ENCODE results near the gene COL4A2. TPM values are rescaled to one million over a fixed set of nuclear protein-coding genes. Genes with fewer than 3 reads are reported as not detected.

Gene COL4A2
- polyA plus RNA-seq (2013, experiment 1 of 2) = 117 TPM
- 118 TPM for polyA plus RNA-seq (2013, experiment 2 of 2)

GRCh38 chr13:110306960-110307766 is at the start of gene COL4A2, which contains the start of gene COL4A1:
Gene COL4A2 (plus strand): TSS chr13:110307284. CDS start chr13:110307904, 620 bp downstream.
Gene COL4A1 (minus strand): TSS chr13:110307157. CDS start chr13:110307027, 130 bp downstream.
- Histone ChIP-seq H3K18ac (ENCODE audit: low read length) (peak within 1 kb of the TSS; percentile 98), H2BK120ac (ENCODE audit: low read depth, low read length) (peak within 1 kb of the TSS; percentile 67), H3K14ac (ENCODE audit: low read length) (peak within 1 kb of the TSS; percentile 82), H3K9ac (ENCODE audit: low read depth, low read length, poor library complexity) (peak within 1 kb of the TSS; percentile 98), H3K36me3 (replicated peaks in 1 of 2; ENCODE audit: control insufficient read depth in 2 of 2, insufficient read depth in 2 of 2, low read length in 2 of 2) (peaks cover 8 to 44% of the 10 kb centered on the region in 2 donors), H3K4ac (ENCODE audit: low read length) (peak within 1 kb of the TSS; percentile 96), H3K4me2 (ENCODE audit: insufficient read depth, low read length, poor library complexity, severe bottlenecking) (peak within 1 kb of the TSS; percentile 94), H3K9me3 (replicated peaks in 1 of 2; ENCODE audit: control insufficient read depth in 2 of 2, insufficient read depth in 1 of 2, low read depth in 1 of 2, low read length in 2 of 2) (peaks cover 0 to 6% of the 10 kb centered on the region in 2 donors), H3K27me3 (ENCODE audit: control insufficient read depth in 3 of 3, insufficient read depth in 3 of 3, low read depth in 1 of 3, low read length in 3 of 3) (no peaks in the 10 kb centered on the region), H2AK5ac (ENCODE audit: low read depth, low read length) (peak within 1 kb of the TSS; percentile 81), H2BK15ac (ENCODE audit: low read length) (peak within 1 kb of the TSS; percentile 79), H3K4me3 (ENCODE audit: low read length in 2 of 2) (peak within 1 kb of the TSS; percentile 86 to 89), H2BK5ac (ENCODE audit: low read length) (peak within 1 kb of the TSS; percentile 98), H4K91ac (ENCODE audit: low read depth, low read length, poor library complexity) (peak within 1 kb of the TSS; percentile 61), H4K8ac (ENCODE audit: low read depth, low read length) (no peak within 1 kb of the TSS), H2AFZ (ENCODE audit: low read length) (peak within 1 kb of the TSS; percentile 95), H3K79me1 (ENCODE audit: low read depth, low read length) (peaks cover 18% of the 10 kb centered on the region), H2BK12ac (ENCODE audit: low read length) (peak within 1 kb of the TSS; percentile 73), H3K27ac (replicated peaks; ENCODE audit: low read length) (peak within 1 kb of the TSS; percentile 62), H3K4me1 (ENCODE audit: control insufficient read depth in 2 of 2, insufficient read depth in 1 of 2, low read depth in 1 of 2, low read length in 2 of 2) (peaks cover 15% of the 10 kb centered on the region in 2 donors), H3K23ac (ENCODE audit: low read depth, low read length, poor library complexity) (peak within 1 kb of the TSS; percentile 96)
- no CpG with 5 or more reads among the region's 96 CpGs for WGBS, 2 donors (ENCODE audit: extremely low coverage in 2 of 2, insufficient read length in 2 of 2, insufficient replicate concordance in 1 of 2)
- DNase-seq (ENCODE audit: low spot score) = peak; percentile 77

- H2BK12ac ChIP-seq (ENCODE audit: low read length) = no peak overlapping the region
- H3K14ac ChIP-seq (ENCODE audit: low read length) = no peak overlapping the region
- no peak overlapping the region for H2BK120ac ChIP-seq (ENCODE audit: low read depth, low read length)
- H2BK5ac ChIP-seq (ENCODE audit: low read length) = no peak overlapping the region
- H4K8ac ChIP-seq (ENCODE audit: low read depth, low read length) = no peak overlapping the region
- H3K4ac ChIP-seq (ENCODE audit: low read length) = no peak overlapping the region
- no peak overlapping the region for H2BK15ac ChIP-seq (ENCODE audit: low read length)
- no peak overlapping the region for H2AK5ac ChIP-seq (ENCODE audit: low read depth, low read length)
- H3K9ac ChIP-seq (ENCODE audit: low read depth, low read length, poor library complexity) = no peak overlapping the region
- no CpG with 5 or more reads among the region's 3 CpGs for WGBS, 2 donors (ENCODE audit: extremely low coverage in 2 of 2, insufficient read length in 2 of 2, insufficient replicate concordance in 1 of 2)
- H3K18ac ChIP-seq (ENCODE audit: low read length) = no peak overlapping the region
- peaks cover 0 to 1% of the 10 kb centered on the region in 2 donors for H3K36me3 ChIP-seq (replicated peaks in 1 of 2; ENCODE audit: control insufficient read depth in 2 of 2, insufficient read depth in 2 of 2, low read length in 2 of 2)
- peaks cover 4 to 10% of the 10 kb centered on the region in 2 donors for H3K4me1 ChIP-seq (ENCODE audit: control insufficient read depth in 2 of 2, insufficient read depth in 1 of 2, low read depth in 1 of 2, low read length in 2 of 2)
- H3K23ac ChIP-seq (ENCODE audit: low read depth, low read length, poor library complexity) = no peak overlapping the region
- peaks cover 0 to 2% of the 10 kb centered on the region in 2 donors for H3K9me3 ChIP-seq (replicated peaks in 1 of 2; ENCODE audit: control insufficient read depth in 2 of 2, insufficient read depth in 1 of 2, low read depth in 1 of 2, low read length in 2 of 2)
- no peak overlapping the region for H2AFZ ChIP-seq (ENCODE audit: low read length)
- H3K27me3 ChIP-seq (ENCODE audit: control insufficient read depth in 3 of 3, insufficient read depth in 3 of 3, low read depth in 1 of 3, low read length in 3 of 3) = no peaks in the 10 kb centered on the region
- H3K4me3 ChIP-seq (ENCODE audit: low read length in 2 of 2) = no peak overlapping the region
- no peak overlapping the region for H3K27ac ChIP-seq (replicated peaks; ENCODE audit: low read length)
- H3K4me2 ChIP-seq (ENCODE audit: insufficient read depth, low read length, poor library complexity, severe bottlenecking) = no peak overlapping the region
- H4K91ac ChIP-seq (ENCODE audit: low read depth, low read length, poor library complexity) = no peak overlapping the region
- no peak for DNase-seq (ENCODE audit: low spot score)
- peaks cover 3% of the 10 kb centered on the region for H3K79me1 ChIP-seq (ENCODE audit: low read depth, low read length)
These were observed 49.7 kb upstream of the COL4A2 start for GRCh38 chr13:110257408-110257807.

- H3K27ac ChIP-seq (replicated peaks; ENCODE audit: low read length) = no peak overlapping the region
- no CpG with 5 or more reads among the region's 12 CpGs for WGBS, 2 donors (ENCODE audit: extremely low coverage in 2 of 2, insufficient read length in 2 of 2, insufficient replicate concordance in 1 of 2)
These were observed 48.0 kb upstream of the COL4A2 start for GRCh38 chr13:110258876-110259631.

More at GRCh38 chr13:110258876-110259631, 48.0 kb upstream of the COL4A2 start:
- Histone ChIP-seq H4K91ac (ENCODE audit: low read depth, low read length, poor library complexity) (no peak overlapping the region), H3K36me3 (replicated peaks in 1 of 2; ENCODE audit: control insufficient read depth in 2 of 2, insufficient read depth in 2 of 2, low read length in 2 of 2) (peaks cover 0 to 1% of the 10 kb centered on the region in 2 donors), H4K8ac (ENCODE audit: low read depth, low read length) (no peak overlapping the region), H3K4ac (ENCODE audit: low read length) (no peak overlapping the region), H3K18ac (ENCODE audit: low read length) (no peak overlapping the region), H3K4me3 (ENCODE audit: low read length in 2 of 2) (no peak overlapping the region), H2BK15ac (ENCODE audit: low read length) (no peak overlapping the region), H3K4me1 (ENCODE audit: control insufficient read depth in 2 of 2, insufficient read depth in 1 of 2, low read depth in 1 of 2, low read length in 2 of 2) (peaks cover 10 to 17% of the 10 kb centered on the region in 2 donors), H2BK120ac (ENCODE audit: low read depth, low read length) (no peak overlapping the region), H3K9me3 (replicated peaks in 1 of 2; ENCODE audit: control insufficient read depth in 2 of 2, insufficient read depth in 1 of 2, low read depth in 1 of 2, low read length in 2 of 2) (peaks cover 0 to 2% of the 10 kb centered on the region in 2 donors), H3K23ac (ENCODE audit: low read depth, low read length, poor library complexity) (no peak overlapping the region), H2BK12ac (ENCODE audit: low read length) (no peak overlapping the region), H3K27me3 (ENCODE audit: control insufficient read depth in 3 of 3, insufficient read depth in 3 of 3, low read depth in 1 of 3, low read length in 3 of 3) (no peaks in the 10 kb centered on the region), H2AFZ (ENCODE audit: low read length) (no peak overlapping the region), H3K9ac (ENCODE audit: low read depth, low read length, poor library complexity) (no peak overlapping the region), H3K4me2 (ENCODE audit: insufficient read depth, low read length, poor library complexity, severe bottlenecking) (no peak overlapping the region), H3K79me1 (ENCODE audit: low read depth, low read length) (peaks cover 3% of the 10 kb centered on the region), H3K14ac (ENCODE audit: low read length) (no peak overlapping the region), H2AK5ac (ENCODE audit: low read depth, low read length) (no peak overlapping the region), H2BK5ac (ENCODE audit: low read length) (no peak overlapping the region)
- DNase-seq (ENCODE audit: low spot score) = no peak
